NCI-H748 (cell line): ENCODE measurements around the gene MMP20.

Experiments
- DNase-seq: peaks from one replicate; lab custom pipeline; 2025; ENCODE audit not compliant: unreplicated experiment; lab: John Stamatoyannopoulos, UW

The MMP20 gene

GRCh38 chr11:102623128-102623527 is 2.0 kb downstream of the MMP20 start:
- DNase-seq, result no peak

- DNase-seq, result no peak
These were observed 2.9 kb downstream of the MMP20 start for GRCh38 chr11:102622258-102622657.

GRCh38 chr11:102620818-102621561 is 4.1 kb downstream of the MMP20 start:
- DNase-seq, result no peak

GRCh38 chr11:102620179-102620578 is 5.0 kb downstream of the MMP20 start:
- no peak for DNase-seq

- peak; percentile 71 for DNase-seq
These were observed 7.6 kb downstream of the MMP20 start for GRCh38 chr11:102617466-102618008.

- DNase-seq, result no peak
These were observed 9.2 kb downstream of the MMP20 start for GRCh38 chr11:102615894-102616432.

GRCh38 chr11:102615077-102615893 is 9.8 kb downstream of the MMP20 start:
- DNase-seq, result peak; percentile 3

- DNase-seq, result peak; percentile 14
These were observed 10.6 kb downstream of the MMP20 start for GRCh38 chr11:102614485-102614884.

- no peak for DNase-seq
These were observed 11.1 kb downstream of the MMP20 start for GRCh38 chr11:102614031-102614430.

- DNase-seq, result no peak
These were observed 11.7 kb downstream of the MMP20 start for GRCh38 chr11:102613450-102613849.

- no peak for DNase-seq
These were observed 13.8 kb downstream of the MMP20 start for GRCh38 chr11:102611291-102611690.

GRCh38 chr11:102610200-102610599 is 14.9 kb downstream of the MMP20 start:
- no peak for DNase-seq

- no peak for DNase-seq
These were observed 16.4 kb downstream of the MMP20 start for GRCh38 chr11:102608699-102609098.

GRCh38 chr11:102604875-102605274 is 20.3 kb downstream of the MMP20 start:
- DNase-seq, result no peak

- DNase-seq, result no peak
These were observed 21.1 kb downstream of the MMP20 start for GRCh38 chr11:102604011-102604410.

GRCh38 chr11:102603576-102603975 is 21.6 kb downstream of the MMP20 start:
- no peak for DNase-seq

- no peak for DNase-seq
These were observed 22.0 kb downstream of the MMP20 start for GRCh38 chr11:102603091-102603490.

- no peak for DNase-seq
These were observed 24.5 kb downstream of the MMP20 start for GRCh38 chr11:102600666-102601065.

GRCh38 chr11:102599642-102600261 is 25.4 kb downstream of the MMP20 start:
- no peak for DNase-seq

GRCh38 chr11:102598272-102598671 is 26.9 kb downstream of the MMP20 start:
- no peak for DNase-seq

GRCh38 chr11:102596578-102596977 is 28.6 kb downstream of the MMP20 start:
- no peak for DNase-seq
